HG03442 (cell line): ENCODE measurements around the gene ADAMTS8.

Experiments
- ATAC-seq: cut with Tn5 transposase; IDR thresholded peaks from one replicate; pipeline ENCODE4 v1.9.1; 2021; ENCODE audit warnings: mild to moderate bottlenecking, moderate library complexity; ENCODE audit not compliant: unreplicated experiment

Gene ADAMTS8

DNA sequence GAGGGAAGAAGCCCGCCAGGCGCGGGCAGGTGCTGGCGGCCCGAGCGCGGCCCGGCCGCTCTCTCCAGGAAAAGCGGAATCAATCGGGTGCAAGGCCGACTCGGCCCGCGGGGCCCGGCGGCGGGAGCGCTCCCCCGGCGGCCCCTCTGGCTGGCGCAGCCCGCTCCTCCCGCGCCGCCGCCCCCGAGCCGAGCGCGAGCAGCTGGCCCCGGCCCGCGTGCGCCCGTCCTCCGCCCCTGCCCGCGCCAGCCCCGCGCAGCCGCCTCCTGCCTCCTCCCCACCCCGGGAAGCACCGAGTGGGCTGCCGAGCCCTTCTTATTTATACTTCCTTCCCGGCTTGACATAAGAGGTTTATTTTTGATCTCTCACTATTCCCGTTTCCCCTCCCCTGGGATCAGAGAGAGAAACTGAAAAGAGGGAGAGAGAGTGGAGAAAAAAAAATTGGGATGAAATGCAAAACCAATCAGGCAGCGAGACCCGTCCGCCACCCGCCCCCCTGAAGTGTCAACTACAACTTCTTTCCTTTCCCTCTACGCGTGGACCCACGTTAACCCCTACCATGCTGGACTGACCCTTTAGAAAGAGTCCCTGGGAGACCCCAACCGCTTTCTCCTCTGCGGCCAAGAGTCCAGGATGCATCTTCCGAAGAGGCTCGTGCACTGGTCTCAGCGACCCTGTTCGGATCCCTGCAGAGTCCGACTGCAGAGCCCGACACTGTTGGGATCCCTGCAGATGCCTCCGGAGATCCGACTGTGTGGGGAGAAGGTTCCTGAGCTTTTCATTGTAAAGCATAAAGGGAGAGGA is at the start of gene ADAMTS8:
ADAMTS8 (minus strand) TSS at position 294 of the 804 bp plus-strand sequence. CDS start 323 bp downstream, outside the sequence.
- ATAC-seq: no peak

GRCh38 chr11:130477586-130478203 is 49.3 kb upstream of the ADAMTS8 start:
- no peak for ATAC-seq

DNA sequence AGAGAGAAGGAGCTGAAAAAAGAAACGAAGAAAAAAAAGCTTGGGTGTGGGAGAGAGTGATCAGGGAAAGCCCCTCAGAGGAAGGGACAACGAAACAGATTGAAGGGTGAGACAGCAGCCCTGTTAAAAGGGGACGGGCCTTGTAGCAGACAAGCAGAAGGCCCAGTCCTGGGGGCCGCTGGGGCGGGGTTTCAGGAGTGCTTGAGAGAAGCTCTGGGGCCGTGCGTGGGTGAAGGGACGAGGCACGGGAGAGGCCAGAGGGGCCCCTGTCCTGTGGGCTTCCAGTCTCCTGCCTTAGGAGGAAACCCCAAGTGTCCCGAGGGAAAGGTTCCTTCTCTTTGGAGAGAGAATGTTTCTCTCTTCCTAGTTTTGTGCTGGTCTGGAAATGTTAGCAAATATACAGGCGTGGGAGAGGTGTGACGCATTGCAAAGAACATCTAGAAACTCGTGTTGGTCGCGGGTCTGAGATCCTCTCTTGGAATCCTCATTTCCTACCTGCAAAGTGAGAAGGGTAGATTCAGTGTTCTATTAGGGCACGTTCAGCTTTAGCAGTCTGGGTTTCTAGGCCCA is 48.6 kb upstream of the ADAMTS8 start:
- no peak for ATAC-seq

- ATAC-seq: no peak
These were observed 48.0 kb upstream of the ADAMTS8 start for GRCh38 chr11:130476200-130476921.

DNA sequence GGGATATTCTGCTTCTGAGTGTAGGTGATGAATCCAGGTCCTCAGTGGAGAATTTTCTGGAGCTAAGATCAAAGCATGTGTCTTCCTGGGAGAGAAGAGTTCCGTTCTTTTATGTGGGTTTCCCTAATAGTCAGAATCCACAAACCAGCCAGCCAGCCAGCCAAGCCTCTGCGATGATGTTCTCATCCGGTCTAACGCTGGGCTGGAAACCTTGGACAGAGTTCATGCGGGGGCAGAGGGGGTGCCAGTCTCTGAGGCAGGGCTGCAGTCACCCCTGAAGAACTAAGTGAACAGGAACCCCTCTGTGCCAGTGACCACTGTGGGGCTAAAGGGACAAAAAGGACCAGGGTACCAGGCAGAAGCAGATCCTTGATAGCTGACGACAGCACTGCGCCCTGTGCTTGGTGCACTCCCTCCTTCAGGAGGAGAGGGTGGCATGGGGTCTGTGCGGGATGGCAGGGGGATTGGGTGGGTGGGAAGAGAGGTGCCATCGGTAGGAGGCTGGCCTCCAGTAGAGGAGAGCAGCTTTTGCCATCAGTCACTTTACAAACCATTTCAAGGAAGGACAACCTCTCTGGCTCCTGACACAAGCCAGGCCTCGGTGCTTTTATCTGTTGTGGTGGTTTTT is 47.1 kb upstream of the ADAMTS8 start:
- ATAC-seq: no peak

- no peak for ATAC-seq
These were observed 46.4 kb upstream of the ADAMTS8 start for GRCh38 chr11:130474637-130475400.

DNA sequence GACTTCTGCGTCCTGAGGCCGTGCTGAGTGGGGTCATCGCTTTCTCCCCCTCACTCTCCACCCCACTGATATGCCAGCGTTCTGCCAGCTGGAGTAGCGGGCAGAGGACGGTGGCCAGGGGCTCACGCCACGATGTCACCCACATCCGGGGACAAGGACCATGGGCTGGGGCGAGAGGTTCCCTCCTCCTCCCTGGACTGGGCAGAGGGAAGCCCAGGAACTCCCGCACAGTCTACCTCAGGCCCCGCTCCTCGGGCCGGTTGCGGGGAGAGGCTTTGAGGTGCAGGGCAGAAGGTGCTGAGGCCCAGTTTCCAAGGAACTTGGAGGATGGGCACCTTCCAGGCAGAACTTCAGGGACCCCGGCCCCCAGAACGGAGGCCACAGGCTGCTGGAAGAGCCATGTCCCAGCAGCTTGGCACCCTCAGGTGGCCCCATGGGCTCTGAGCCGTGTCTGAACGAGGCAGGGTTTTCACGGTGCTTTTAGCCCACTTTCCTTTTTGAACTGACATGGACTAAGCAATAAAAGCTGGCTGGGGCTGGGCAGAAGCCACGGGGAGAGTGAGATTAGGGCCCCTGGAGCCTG is 45.5 kb upstream of the ADAMTS8 start:
- no peak for ATAC-seq

- ATAC-seq: no peak
These were observed 44.8 kb upstream of the ADAMTS8 start for GRCh38 chr11:130473056-130473794.

DNA sequence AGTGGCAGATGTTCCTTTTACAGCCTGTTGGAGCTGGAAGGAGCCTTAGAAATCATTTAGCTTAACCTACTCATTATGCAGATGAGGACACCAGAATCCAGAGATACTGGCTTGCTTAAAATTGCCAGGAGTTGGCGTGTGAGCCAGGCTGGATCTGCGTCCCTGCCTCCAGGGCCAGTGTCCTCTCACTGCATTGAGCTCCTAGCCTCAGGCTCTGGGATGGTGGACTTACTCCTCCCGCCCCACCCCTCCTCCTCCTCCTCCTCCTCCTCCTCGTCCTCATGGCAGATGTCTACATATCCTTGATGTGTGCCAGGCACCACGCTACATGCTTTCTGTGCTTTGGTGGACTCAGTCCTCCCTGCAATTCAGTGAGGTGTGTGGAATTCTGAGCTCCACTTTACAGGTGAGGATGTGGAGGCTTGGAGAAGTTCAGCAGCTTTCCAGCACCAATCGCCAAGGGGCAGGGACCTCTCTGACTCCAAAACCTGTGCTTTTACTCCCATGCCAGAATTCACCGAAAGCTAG is 44.1 kb upstream of the ADAMTS8 start:
- ATAC-seq: no peak

DNA sequence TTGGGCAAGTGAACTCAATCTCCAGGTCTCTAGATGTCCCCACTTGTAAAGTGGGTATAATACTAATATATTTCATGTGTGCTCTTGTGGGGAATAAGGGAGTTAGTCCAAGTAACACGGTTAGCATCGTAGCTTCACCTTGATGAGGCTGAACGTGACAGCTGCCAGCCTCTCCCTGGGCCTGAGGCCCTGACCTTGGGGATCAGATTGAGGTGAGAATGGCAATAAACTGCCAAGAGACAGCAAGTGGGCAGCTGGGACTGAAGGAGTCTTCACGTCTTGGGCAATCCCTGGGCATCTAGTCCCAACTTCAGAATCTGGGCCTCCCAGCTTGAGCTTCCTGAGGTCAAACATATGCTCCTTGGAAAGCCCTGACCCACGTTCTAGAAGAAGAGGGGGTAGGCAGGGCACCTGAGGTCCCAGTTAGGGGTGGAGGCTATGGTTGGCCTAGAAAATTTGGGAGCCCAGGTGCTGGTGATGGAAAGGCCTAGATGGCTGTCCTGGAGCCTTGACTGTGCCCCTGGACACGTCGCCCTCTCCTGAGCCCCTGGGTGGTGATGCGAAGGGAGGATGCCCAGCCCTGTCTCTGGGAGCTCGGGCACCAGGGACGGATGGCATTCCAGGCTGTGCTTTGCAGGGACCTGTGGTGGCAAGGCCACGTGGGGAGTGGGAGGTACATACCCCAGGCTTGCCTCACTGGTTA is 43.5 kb upstream of the ADAMTS8 start:
- ATAC-seq: no peak

GRCh38 chr11:130470832-130471706 is 42.7 kb upstream of the ADAMTS8 start:
- no peak for ATAC-seq

DNA sequence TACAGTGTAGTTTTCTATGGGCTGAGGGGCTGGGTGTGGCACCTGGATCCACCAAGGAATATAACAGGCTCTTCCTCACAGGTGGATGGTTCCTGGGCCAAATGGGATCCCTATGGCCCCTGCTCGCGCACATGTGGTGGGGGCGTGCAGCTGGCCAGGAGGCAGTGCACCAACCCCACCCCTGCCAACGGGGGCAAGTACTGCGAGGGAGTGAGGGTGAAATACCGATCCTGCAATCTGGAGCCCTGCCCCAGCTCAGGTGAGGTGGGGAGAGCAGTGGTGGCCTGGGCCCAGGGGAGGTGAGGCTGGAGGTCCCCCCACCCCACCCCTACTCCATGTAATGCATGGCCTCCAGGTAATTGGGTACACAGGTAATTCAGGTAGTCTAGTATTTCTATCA is 40.8 kb upstream of the ADAMTS8 start:
- ATAC-seq: no peak

DNA sequence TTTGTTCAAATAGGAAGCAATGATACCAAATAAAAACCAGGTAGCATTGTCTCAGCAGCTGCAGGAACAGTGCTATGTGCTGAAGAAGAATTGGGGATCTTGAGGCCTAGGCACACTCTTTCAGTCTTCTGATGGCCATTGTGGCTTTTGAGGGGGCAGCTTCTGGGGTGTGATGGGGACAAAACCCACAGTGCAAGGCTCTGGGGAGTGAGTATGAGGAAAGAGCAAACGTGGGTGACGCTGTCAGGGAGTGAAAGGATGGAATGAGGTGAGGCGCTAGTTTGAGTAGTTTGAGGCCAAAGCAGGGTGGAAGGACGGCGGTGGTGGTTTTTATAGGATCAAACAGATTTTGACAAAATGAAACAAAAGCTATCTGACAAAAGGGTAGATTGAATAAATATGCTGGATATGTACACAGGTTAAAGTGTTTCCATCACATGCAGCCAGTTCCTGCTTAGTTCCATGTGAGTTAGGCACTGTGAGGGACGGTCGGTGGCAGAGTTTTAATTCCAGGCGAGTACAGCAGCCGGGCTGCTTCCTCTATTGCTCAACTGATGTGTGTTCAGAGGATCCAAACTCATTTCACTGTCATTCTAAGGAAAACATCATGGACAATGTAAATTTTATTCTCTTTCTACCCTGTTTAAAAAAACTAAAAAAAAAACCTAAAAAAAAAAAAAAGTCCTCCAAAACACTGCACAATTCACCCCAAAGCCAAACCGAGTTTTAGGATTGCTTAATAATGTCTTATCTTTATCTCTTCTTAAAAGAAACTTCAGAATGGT is 38.9 kb upstream of the ADAMTS8 start:
- no peak for ATAC-seq

GRCh38 chr11:130465263-130465662 is 36.9 kb upstream of the ADAMTS8 start:
- ATAC-seq: no peak

DNA sequence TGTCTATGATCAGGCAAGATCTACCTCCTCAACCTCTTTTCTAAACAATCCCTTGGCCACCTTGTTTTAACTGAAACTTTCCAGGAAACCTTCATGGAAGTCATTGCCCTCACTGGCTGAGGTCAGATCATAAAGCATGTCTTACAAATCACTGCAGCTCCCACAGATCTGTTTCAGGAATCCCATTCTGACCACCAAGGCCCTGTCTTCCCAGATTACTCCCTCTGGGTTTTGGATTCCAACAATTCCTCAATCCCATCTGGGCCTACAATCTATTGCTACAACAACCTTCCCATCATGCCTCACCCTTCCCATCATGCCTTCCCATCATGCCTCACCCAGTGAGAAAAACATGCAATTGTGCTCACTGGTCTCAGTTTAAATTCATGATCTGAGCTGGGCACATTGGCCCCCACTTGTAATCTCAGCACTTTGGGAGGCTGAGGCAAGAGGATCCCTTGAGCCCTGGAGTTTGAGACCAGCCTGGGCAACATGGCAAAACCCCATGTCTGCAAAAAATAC is 35.9 kb upstream of the ADAMTS8 start:
- no peak for ATAC-seq

DNA sequence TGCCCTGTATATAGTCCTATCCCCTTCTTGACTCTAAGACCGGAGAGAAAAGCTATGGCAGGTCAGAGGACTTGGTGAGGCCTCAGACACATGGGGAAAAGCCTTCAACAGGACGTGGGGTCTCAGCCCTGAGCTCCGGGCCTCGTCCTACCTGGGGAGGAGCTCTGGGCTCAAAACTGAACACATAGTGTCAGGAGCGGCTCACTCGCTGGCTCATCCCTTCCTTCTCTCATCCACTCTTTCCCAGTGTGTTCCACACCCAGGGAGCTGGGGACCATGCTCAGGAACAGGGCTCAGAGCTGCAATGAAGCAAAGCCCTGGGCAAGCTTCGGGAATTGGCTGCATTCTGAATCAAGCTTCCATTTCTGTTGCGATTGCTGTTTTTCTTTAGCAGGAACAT is 34.5 kb upstream of the ADAMTS8 start:
- no peak for ATAC-seq
